ENCODE results near the gene SLC22A23.

- TF ChIP-seq CTCF (conservative IDR thresholded peaks at IDR 0.05; ENCODE audit: low read depth, low read length) (no peak), EZH2phosphoT487 (IDR thresholded peaks at IDR 0.05; ENCODE audit: borderline replicate concordance, low read length) (no peak)
Measured at GRCh38 chr6:3428247-3428646, 28.6 kb downstream of the SLC22A23 start.

Measured in PC-3 (cell line).